Measurements from ENCODE around the gene ETFBKMT.

DNA sequence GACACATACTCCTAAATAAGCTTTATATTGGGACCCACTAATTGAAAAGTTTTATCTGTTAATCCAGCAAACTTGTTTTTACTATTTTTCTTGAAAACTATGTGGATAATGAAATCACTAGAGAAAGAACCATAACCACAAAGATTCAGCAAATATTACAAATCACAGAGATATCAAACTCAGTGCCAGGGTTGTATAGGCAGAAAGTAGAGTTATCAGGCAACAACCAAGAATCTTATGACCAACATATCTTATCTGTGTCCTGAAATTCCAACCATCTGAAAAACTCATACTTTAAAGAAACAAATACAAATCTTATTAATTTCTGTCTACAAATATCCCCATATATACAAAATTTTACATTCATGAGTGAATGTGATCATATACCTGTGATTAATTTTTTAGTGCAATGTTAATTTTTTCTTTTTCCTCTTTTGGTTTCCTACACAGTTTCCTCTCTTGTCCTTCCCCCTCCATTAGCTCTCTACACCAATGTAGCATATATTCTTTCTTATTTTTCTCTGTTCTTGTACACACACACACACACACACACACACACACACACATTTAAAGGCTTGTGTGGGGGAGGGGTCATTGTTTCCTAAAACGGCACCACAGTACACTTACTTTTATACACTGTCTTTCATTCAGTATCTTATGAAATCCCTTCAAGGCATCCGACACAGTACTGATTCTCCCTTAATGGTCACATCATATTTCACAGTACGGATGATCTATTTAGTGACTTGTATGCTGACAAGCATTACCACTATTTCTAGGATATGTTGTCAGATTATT lies 50.7 kb downstream of the ETFBKMT start:
- TF ChIP-seq, protein P1, sequence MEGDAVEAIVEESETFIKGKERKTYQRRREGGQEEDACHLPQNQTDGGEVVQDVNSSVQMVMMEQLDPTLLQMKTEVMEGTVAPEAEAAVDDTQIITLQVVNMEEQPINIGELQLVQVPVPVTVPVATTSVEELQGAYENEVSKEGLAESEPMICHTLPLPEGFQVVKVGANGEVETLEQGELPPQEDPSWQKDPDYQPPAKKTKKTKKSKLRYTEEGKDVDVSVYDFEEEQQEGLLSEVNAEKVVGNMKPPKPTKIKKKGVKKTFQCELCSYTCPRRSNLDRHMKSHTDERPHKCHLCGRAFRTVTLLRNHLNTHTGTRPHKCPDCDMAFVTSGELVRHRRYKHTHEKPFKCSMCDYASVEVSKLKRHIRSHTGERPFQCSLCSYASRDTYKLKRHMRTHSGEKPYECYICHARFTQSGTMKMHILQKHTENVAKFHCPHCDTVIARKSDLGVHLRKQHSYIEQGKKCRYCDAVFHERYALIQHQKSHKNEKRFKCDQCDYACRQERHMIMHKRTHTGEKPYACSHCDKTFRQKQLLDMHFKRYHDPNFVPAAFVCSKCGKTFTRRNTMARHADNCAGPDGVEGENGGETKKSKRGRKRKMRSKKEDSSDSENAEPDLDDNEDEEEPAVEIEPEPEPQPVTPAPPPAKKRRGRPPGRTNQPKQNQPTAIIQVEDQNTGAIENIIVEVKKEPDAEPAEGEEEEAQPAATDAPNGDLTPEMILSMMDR (IDR thresholded peaks at IDR 0.05): no peak
- TF ChIP-seq POLR2A (IDR thresholded peaks at IDR 0.05): no peak
